Esophagus muscularis mucosa (tissue), 4 donors: ENCODE results near the gene DUS1L. TPM values are rescaled to one million over a fixed set of nuclear protein-coding genes. Genes with fewer than 3 reads are reported as not detected.

ENCODE experiments used
- DNase-seq: peaks from one replicate; pipeline ENCODE4 v3.0.0-alpha.2; 2017; ENCODE audit errors: extremely low spot score
- H3K27ac ChIP-seq, 4 donors: fragments of 200-600 bp; sonication (generic); replicated peaks in 1 of 4; 1 replicate in 3 of 4; 2 replicates in 1 of 4; pipeline ENCODE4 v1.5.1; 2016 to 2019; ENCODE audit warnings: mild to moderate bottlenecking in 1 of 4
- H3K27me3 ChIP-seq, 4 donors: fragments of 200-600 bp; sonication (generic); one replicate each; pipeline versions ENCODE4 v1.5.1 to v1.6.0; 2016 to 2019
- H3K36me3 ChIP-seq, 4 donors: fragments of 200-600 bp; sonication (generic); one replicate each; pipeline ENCODE4 v1.5.1; 2016 to 2019
- H3K4me1 ChIP-seq, 4 donors: fragments of 200-600 bp; sonication (generic); one replicate each; pipeline ENCODE4 v1.5.1; 2016 to 2019
- H3K4me3 ChIP-seq, 4 donors: fragments of 200-600 bp; sonication (generic); 1 replicate in 2 of 4; 2 replicates in 2 of 4; pipeline ENCODE4 v1.5.1; 2016 to 2019; ENCODE audit warnings: mild to moderate bottlenecking in 4 of 4, moderate library complexity in 1 of 4
- H3K9me3 ChIP-seq, 4 donors: fragments of 200-600 bp; sonication (generic); 1 replicate in 3 of 4; 2 replicates in 1 of 4; pipeline ENCODE4 v1.5.1; 2016 to 2019
- CTCF ChIP-seq, 3 experiments: fragments of 200-600 bp in 2 of 3; fragments of 450-650 bp in 1 of 3; sonication (generic) in 2 of 3; IDR thresholded peaks; one replicate each; pipeline ENCODE4 v1.5.1; 2017 to 2019; ENCODE audit warnings: antibody characterized with exemption in 3 of 3, mild to moderate bottlenecking in 2 of 3, moderate library complexity in 1 of 3
- EP300 ChIP-seq: sonication (generic); formaldehyde crosslinking; IDR thresholded peaks from one replicate; pipeline ENCODE4 v1.6.1; 2017; ENCODE audit warnings: antibody characterized with exemption
- POLR2A ChIP-seq: fragments of 450-650 bp; IDR thresholded peaks from one replicate; pipeline ENCODE4 v1.6.1; 2017; ENCODE audit warnings: antibody characterized with exemption, moderate library complexity, mild to moderate bottlenecking, low read depth
- POLR2AphosphoS5 ChIP-seq, 2 donors: sonication (generic); formaldehyde crosslinking; IDR thresholded peaks; one replicate each; pipeline ENCODE4 v1.6.1; 2017; ENCODE audit warnings: antibody characterized with exemption in 2 of 2
- WGBS: methylation state at CpG from one replicate; pipeline ENCODE4 v1.1.5; 2018; 5-methylcytosine and 5-hydroxymethylcytosine counted together
- intact Hi-C: fragments of 100-400 bp; cut with DNase I; formaldehyde crosslinking; loops from one replicate; pipeline ENCODE4 v1.15.1; 2023
- total RNA-seq, 4 donors: library from RNA; depleted of rRNA; stranded (reverse); fragments of >200 nt; gene quantifications; one replicate each; pipeline versions ENCODE4 v1.1.0 to v1.2.1, GENCODE V29; 2016

DUS1L gene
- total RNA-seq, 4 donors from 2014 or later: 42.2 to 77.1 (median 52.6) TPM

- intact Hi-C loops: no loop called here
- TF ChIP-seq CTCF (IDR thresholded peaks at IDR 0.05) (no peak), POLR2A (no peak), POLR2AphosphoS5 (IDR thresholded peaks at IDR 0.05) (no peak), EP300 (no peak)
- no peaks in the 10 kb centered on the region for H3K9me3 ChIP-seq
- no peak for DNase-seq
- WGBS: 77% methylated on average over 8 of the region's 25 CpGs
- H3K36me3 ChIP-seq: peaks cover 11 to 41% (median 35%) of the 10 kb centered on the region in 4 donors
- no peak overlapping the region for H3K27ac ChIP-seq
- H3K4me1 ChIP-seq: peaks cover 18 to 37% (median 31%) of the 10 kb centered on the region in 4 donors
- no peak overlapping the region for H3K4me3 ChIP-seq
- no peaks in the 10 kb centered on the region for H3K27me3 ChIP-seq
Measured at GRCh38 chr17:82047914-82048570, 17.6 kb downstream of the DUS1L start.

- DNase-seq: no peak
- Histone ChIP-seq H3K9me3 (no peaks in the 10 kb centered on the region), H3K4me3 (no peak overlapping the region), H3K4me1 (peaks cover 11 to 30% (median 25%) of the 10 kb centered on the region in 4 donors), H3K27ac (no peak overlapping the region), H3K27me3 (no peaks in the 10 kb centered on the region), H3K36me3 (peaks cover 11 to 40% (median 35%) of the 10 kb centered on the region in 4 donors)
- TF ChIP-seq POLR2A (no peak), POLR2AphosphoS5 (IDR thresholded peaks at IDR 0.05) (no peak), EP300 (no peak), CTCF (IDR thresholded peaks at IDR 0.05) (no peak)
- WGBS: 85% methylated on average over 20 of the region's 24 CpGs
- intact Hi-C loops: no loop called here
Measured at GRCh38 chr17:82047379-82047778, 18.2 kb downstream of the DUS1L start.

- DNase-seq: no peak
- Histone ChIP-seq H3K4me1 (peaks cover 10 to 27% (median 22%) of the 10 kb centered on the region in 4 donors), H3K27me3 (no peaks in the 10 kb centered on the region), H3K36me3 (peaks cover 11 to 40% (median 35%) of the 10 kb centered on the region in 4 donors), H3K9me3 (no peaks in the 10 kb centered on the region), H3K27ac (no peak overlapping the region), H3K4me3 (no peak overlapping the region)
- WGBS: 87% methylated on average over 21 of the region's 21 CpGs
- intact Hi-C loops: no loop called here
- TF ChIP-seq CTCF (IDR thresholded peaks at IDR 0.05) (no peak), POLR2A (no peak), POLR2AphosphoS5 (IDR thresholded peaks at IDR 0.05) (no peak), EP300 (no peak)
Measured at GRCh38 chr17:82046903-82047302, 18.7 kb downstream of the DUS1L start.

- WGBS: 73% methylated on average over 9 of the region's 14 CpGs
- Histone ChIP-seq H3K4me1 (peaks cover 10 to 24% (median 20%) of the 10 kb centered on the region in 4 donors), H3K9me3 (no peaks in the 10 kb centered on the region), H3K27me3 (no peaks in the 10 kb centered on the region), H3K4me3 (no peak overlapping the region), H3K36me3 (peaks cover 11 to 40% (median 35%) of the 10 kb centered on the region in 4 donors), H3K27ac (no peak overlapping the region)
- intact Hi-C loops: no loop called here
- DNase-seq: no peak
- TF ChIP-seq POLR2A: no peak
- TF ChIP-seq EP300: no peak
- TF ChIP-seq CTCF (IDR thresholded peaks at IDR 0.05): no peak
- no peak for TF ChIP-seq POLR2AphosphoS5 (IDR thresholded peaks at IDR 0.05)
Measured at GRCh38 chr17:82045936-82046484, 19.6 kb downstream of the DUS1L start.
